Measurements from ENCODE around the gene HIBADH. TPM values are rescaled to one million over a fixed set of nuclear protein-coding genes. Genes with fewer than 3 reads are reported as not detected.

HIBADH gene
- total RNA-seq, 1 donor from 2014 or later: 15.7 TPM

DNA sequence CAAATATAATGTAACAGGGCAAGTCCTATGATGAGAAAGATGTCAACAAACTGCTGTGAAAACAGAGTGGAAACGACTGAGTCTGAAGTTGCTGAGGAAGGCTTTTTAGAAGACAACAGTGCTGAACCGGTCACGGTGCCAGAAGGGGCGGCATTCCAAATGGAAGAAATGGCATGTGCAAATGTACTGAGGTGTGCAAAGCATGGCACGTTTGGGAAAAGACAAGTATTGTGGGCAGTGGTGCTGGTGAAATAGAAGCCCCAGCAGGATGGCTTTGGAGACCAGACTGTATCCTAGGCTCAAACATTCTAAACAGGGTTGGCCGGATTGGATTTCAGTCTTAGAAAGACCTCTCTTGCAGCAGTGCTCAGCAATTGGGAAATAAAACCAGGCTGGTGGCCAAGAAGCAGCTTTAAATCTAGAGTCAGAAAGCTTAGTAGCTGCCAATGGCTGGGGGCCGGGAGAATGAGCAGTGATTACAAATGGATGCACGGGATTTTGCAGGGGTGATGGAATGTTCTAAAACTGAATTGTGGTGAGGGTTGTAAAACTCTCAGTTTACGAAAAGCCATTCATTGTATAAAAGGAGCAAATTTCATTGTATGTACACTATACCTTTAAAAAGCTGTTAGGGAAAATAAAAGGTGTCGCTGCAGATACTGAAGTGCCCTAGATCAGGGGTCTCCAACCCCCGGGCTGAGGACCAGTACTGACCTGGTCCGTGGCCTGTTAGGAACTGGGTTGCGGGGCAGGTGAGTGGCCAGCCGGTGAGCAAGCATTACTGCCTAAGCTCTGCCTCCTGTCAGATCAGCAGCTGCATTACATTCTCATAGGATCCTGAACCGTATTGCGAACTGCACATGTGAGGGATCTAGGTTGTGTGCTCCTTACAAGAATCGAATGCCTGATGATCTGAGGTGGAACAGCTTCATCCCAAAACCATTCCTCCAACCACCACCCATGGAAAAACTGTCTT lies 141.6 kb downstream of the HIBADH start:
- peaks cover 3% of the 10 kb centered on the region for H3K9me3 Mint-ChIP-seq
- H3K4me1 Mint-ChIP-seq: peaks cover 9% of the 10 kb centered on the region
- H3K27me3 Mint-ChIP-seq (ENCODE audit: low read depth): no peaks in the 10 kb centered on the region
- H3K36me3 Mint-ChIP-seq (ENCODE audit: low read depth): peaks cover 12% of the 10 kb centered on the region
- TF ChIP-seq, protein P1, sequence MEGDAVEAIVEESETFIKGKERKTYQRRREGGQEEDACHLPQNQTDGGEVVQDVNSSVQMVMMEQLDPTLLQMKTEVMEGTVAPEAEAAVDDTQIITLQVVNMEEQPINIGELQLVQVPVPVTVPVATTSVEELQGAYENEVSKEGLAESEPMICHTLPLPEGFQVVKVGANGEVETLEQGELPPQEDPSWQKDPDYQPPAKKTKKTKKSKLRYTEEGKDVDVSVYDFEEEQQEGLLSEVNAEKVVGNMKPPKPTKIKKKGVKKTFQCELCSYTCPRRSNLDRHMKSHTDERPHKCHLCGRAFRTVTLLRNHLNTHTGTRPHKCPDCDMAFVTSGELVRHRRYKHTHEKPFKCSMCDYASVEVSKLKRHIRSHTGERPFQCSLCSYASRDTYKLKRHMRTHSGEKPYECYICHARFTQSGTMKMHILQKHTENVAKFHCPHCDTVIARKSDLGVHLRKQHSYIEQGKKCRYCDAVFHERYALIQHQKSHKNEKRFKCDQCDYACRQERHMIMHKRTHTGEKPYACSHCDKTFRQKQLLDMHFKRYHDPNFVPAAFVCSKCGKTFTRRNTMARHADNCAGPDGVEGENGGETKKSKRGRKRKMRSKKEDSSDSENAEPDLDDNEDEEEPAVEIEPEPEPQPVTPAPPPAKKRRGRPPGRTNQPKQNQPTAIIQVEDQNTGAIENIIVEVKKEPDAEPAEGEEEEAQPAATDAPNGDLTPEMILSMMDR (conservative IDR thresholded peaks at IDR 0.05): no peak
- DNase-seq (ENCODE audit: low read depth, low spot score): no peak
- no peak overlapping the region for H3K4me3 Mint-ChIP-seq
- no peak overlapping the region for H3K27ac Mint-ChIP-seq (ENCODE audit: unreplicated experiment)

DNA sequence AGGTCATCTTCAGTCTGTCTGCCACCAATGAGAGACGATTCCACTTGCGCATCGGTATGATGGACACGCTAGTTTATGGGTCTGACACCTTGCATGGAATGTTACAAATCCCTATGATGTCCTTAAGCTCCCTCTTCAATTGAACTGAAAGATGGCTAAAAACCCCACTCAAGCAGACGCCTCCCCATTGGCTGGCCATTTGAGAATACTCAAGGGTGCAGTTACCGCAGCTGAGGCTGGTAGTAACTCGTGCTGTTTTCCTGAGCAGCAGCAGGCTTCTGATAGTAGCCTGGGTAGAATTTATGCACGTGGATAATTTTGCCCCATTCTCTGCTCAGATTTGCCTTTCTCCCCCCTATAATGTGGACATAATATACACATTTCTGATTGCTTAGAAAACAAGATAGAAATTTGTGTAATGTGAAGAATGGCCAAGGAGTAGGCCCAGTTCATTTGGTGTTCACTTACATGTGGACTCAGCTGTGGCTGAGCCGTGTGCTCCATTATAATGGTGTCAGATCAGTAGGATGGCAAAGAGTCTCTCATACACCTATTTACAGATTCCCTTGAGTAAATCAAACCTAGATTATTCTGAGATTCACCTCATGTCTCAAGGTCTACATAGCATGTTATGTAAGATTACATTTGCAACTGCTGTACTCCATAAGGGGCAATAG lies 142.8 kb downstream of the HIBADH start:
- Mint-ChIP-seq H3K4me1 (peaks cover 9% of the 10 kb centered on the region), H3K27ac (ENCODE audit: unreplicated experiment) (no peak overlapping the region), H3K4me3 (no peak overlapping the region), H3K27me3 (ENCODE audit: low read depth) (no peaks in the 10 kb centered on the region), H3K36me3 (ENCODE audit: low read depth) (peaks cover 11% of the 10 kb centered on the region), H3K9me3 (peaks cover 3% of the 10 kb centered on the region)
- no peak for DNase-seq (ENCODE audit: low read depth, low spot score)
- TF ChIP-seq, protein P1 (conservative IDR thresholded peaks at IDR 0.05): no peak

DNA sequence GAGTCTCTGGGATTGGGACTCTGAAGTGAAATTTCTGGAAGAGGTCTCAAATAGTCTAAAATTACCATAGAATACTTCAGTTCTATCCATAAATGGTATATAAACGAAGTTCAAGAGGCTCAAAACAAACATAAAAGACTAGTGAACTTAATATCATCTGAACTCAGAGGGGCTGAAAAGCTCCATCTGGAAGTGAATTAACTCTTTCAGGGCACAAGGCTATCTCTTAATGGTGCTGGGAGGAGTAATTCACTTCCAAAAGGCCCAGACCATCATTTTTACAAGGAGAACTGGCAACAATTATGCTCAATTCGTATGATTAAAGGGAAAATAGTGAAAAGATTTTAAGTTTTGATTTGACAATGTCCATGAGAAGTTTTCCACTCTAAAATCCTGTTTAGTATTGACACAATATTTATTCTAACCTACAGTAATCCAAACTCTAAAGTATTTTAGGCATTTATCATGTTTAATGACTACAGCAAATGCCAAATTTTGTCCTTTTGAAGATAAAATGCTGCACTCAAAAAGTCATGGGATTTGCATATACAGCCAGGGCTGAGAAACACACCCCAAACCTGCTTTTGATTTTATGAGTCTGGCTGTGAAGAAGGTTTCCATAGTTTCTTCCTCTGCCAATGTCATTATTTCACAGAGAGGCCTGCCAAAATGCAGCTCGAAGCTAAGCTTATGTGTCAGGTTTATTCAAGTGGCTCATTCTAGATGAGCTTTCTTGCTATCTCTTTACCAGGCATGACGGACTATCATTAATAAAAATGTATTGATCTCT lies 143.9 kb downstream of the HIBADH start:
- TF ChIP-seq, protein P1 (conservative IDR thresholded peaks at IDR 0.05): no peak
- Mint-ChIP-seq H3K27me3 (ENCODE audit: low read depth) (no peaks in the 10 kb centered on the region), H3K36me3 (ENCODE audit: low read depth) (peaks cover 5% of the 10 kb centered on the region), H3K4me1 (peaks cover 9% of the 10 kb centered on the region), H3K9me3 (no peaks in the 10 kb centered on the region), H3K27ac (ENCODE audit: unreplicated experiment) (no peak overlapping the region), H3K4me3 (no peak overlapping the region)
- no peak for DNase-seq (ENCODE audit: low read depth, low spot score)

DNA sequence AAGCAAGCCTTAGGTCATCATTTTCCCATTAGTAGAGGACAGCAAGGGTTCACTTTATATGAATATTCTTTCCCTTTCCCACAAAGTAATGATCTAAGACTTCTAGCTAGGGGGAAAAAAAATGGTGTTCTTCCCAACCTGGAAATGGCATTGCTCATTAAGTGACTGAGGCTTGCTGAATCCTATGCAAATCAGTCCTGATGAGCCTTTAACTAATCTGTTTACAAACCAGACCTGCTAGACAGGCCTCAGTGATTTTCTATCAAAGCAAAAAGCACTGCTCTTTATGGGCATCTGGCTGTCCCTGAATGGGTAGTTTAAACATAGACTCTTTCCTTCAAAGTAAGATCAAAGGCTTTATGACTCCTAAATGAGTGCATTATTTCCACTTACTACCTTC lies 146.3 kb downstream of the HIBADH start:
- Mint-ChIP-seq H3K27me3 (ENCODE audit: low read depth) (no peaks in the 10 kb centered on the region), H3K9me3 (no peaks in the 10 kb centered on the region), H3K36me3 (ENCODE audit: low read depth) (peaks cover 5% of the 10 kb centered on the region), H3K4me1 (peaks cover 9% of the 10 kb centered on the region), H3K4me3 (no peak overlapping the region), H3K27ac (ENCODE audit: unreplicated experiment) (no peak overlapping the region)
- TF ChIP-seq, protein P1 (conservative IDR thresholded peaks at IDR 0.05): no peak
- no peak for DNase-seq (ENCODE audit: low read depth, low spot score)

DNA sequence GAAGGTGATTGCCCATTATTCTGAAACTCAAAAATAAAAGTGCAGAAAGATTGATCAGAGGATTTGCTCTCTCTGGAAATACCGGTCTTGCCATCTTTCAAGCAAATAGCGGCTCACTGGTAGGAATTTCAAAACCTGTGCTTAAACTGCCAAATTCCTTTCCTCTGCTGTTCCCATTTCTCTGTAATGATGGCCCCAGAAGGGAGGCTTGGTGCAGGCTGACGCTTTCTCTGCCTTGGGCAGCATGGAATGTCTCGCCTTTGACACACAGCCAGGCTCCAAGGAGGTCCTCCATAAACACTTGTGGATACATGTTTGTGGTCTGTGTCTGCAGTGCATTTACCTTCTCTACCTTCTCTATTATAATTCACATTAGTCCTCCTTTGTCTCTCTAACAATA lies 146.8 kb downstream of the HIBADH start:
- no peak for DNase-seq (ENCODE audit: low read depth, low spot score)
- Mint-ChIP-seq H3K27me3 (ENCODE audit: low read depth) (no peaks in the 10 kb centered on the region), H3K27ac (ENCODE audit: unreplicated experiment) (no peak overlapping the region), H3K4me1 (peaks cover 9% of the 10 kb centered on the region), H3K36me3 (ENCODE audit: low read depth) (peaks cover 5% of the 10 kb centered on the region), H3K9me3 (no peaks in the 10 kb centered on the region), H3K4me3 (no peak overlapping the region)
- TF ChIP-seq, protein P1 (conservative IDR thresholded peaks at IDR 0.05): no peak

All from neural crest cell (in vitro differentiated cells).